Caco-2 (cell line): ENCODE results near the gene LMNTD2. TPM values are rescaled to one million over a fixed set of nuclear protein-coding genes. Genes with fewer than 3 reads are reported as not detected.

Source experiments
- BruUV-seq: library from RNA; stranded (reverse); fragments of 400-500 nt; replicated peaks from 2 replicates; lab custom pipeline; 2021; lab: Mats Ljungman, UMichigan
- CTCF ChIA-PET: fragments of 300-600 bp; sonication (Branson Sonifier 250); formaldehyde crosslinking; loops from one replicate; lab custom pipeline; 2022; ENCODE audit warnings: antibody characterized with exemption; lab: Charles Lee
- POLR2A ChIA-PET: fragments of 300-600 bp; sonication (Branson Sonifier 250); formaldehyde crosslinking; loops from one replicate; lab custom pipeline; 2022; ENCODE audit warnings: antibody characterized with exemption; lab: Charles Lee
- DNase-seq, 2 experiments: peaks; one replicate each; pipeline versions ENCODE4 v3.0.0 to v3.0.0-alpha.2; 2020 to 2022
- H3K27me3 ChIP-seq: replicated peaks from 2 replicates; pipeline ENCODE4 v1.6.0; 2011; ENCODE audit warnings: low read length; ENCODE audit not compliant: control insufficient read depth, insufficient read depth
- H3K36me3 ChIP-seq: 2 replicates; pipeline ENCODE4 v1.5.1; 2011; ENCODE audit warnings: low read length; ENCODE audit not compliant: control insufficient read depth, insufficient read depth
- H3K4me1 ChIP-seq: fragments of 250-450 bp; sonication (Bioruptor Pico); 2 replicates; pipeline ENCODE4 v1.5.1; 2020; ENCODE audit warnings: mild to moderate bottlenecking
- H3K4me3 ChIP-seq: 2 replicates; pipeline ENCODE4 v1.5.1; 2011; ENCODE audit warnings: low read depth, mild to moderate bottlenecking, control low read depth, low read length
- H3K9me3 ChIP-seq: fragments of 250-450 bp; sonication (Bioruptor Pico); 2 replicates; pipeline ENCODE4 v1.5.1; 2020; ENCODE audit warnings: mild to moderate bottlenecking, moderate library complexity
- H3K27ac Mint-ChIP-seq: one replicate; pipeline ENCODE4 v1.8.0; 2022; ENCODE audit warnings: mixed read lengths; ENCODE audit not compliant: unreplicated experiment
- H3K27me3 Mint-ChIP-seq: one replicate; pipeline ENCODE4 v1.8.0; 2022; ENCODE audit warnings: mixed read lengths; ENCODE audit not compliant: insufficient read depth, unreplicated experiment
- H3K36me3 Mint-ChIP-seq: one replicate; pipeline ENCODE4 v1.8.0; 2022; ENCODE audit warnings: mild to moderate bottlenecking, mixed read lengths; ENCODE audit not compliant: insufficient read depth, unreplicated experiment
- H3K4me1 Mint-ChIP-seq: one replicate; pipeline ENCODE4 v1.8.0; 2022; ENCODE audit warnings: low read depth, mixed read lengths; ENCODE audit not compliant: unreplicated experiment
- H3K4me3 Mint-ChIP-seq: one replicate; pipeline ENCODE4 v1.8.0; 2022; ENCODE audit warnings: mild to moderate bottlenecking, moderate library complexity, mixed read lengths; ENCODE audit not compliant: unreplicated experiment
- H3K9me3 Mint-ChIP-seq: one replicate; pipeline ENCODE4 v1.8.0; 2022; ENCODE audit warnings: mixed read lengths; ENCODE audit not compliant: unreplicated experiment
- CTCF ChIP-seq, 2 experiments: fragments of 200-600 bp in 1 of 2; IDR thresholded peaks; 1 replicate in 1 of 2; 2 replicates in 1 of 2; pipeline versions ENCODE4 v1.5.1 to v1.8.0; 2011 to 2022; ENCODE audit warnings: antibody characterized with exemption in 1 of 2, control low read depth in 1 of 2, inconsistent platforms in 1 of 2, low read depth in 1 of 2, low read length in 1 of 2, mild to moderate bottlenecking in 1 of 2, moderate library complexity in 1 of 2; ENCODE audit not compliant: insufficient read depth in 1 of 2, severe bottlenecking in 1 of 2, unreplicated experiment in 1 of 2
- intact Hi-C: fragments of 100-400 bp; cut with micrococcal nuclease; formaldehyde crosslinking; loops from one replicate; pipeline ENCODE4 v1.10.0; 2022; ENCODE audit not compliant: unreplicated experiment
- total RNA-seq: library from RNA; stranded (reverse); gene quantifications from 2 replicates; pipeline ENCODE4 v1.2.3, GENCODE V29; 2022

The LMNTD2 gene
- total RNA-seq, 1 experiment from 2014 or later: 11.9 TPM

GRCh38 chr11:561148-562003 lies 838 bp upstream of the LMNTD2 start:
- peak overlapping the region; percentile 90 for H3K4me3 Mint-ChIP-seq
- no peaks in the 10 kb centered on the region for H3K27me3 Mint-ChIP-seq
- Histone ChIP-seq H3K9me3 (no peaks in the 10 kb centered on the region), H3K4me3 (peak overlapping the region; percentile 51), H3K27me3 (no peaks in the 10 kb centered on the region), H3K36me3 (peaks cover 8% of the 10 kb centered on the region), H3K4me1 (peaks cover 44% of the 10 kb centered on the region)
- BruUV-seq: no TSS peak
- H3K9me3 Mint-ChIP-seq: no peaks in the 10 kb centered on the region
- no peak for TF ChIP-seq CTCF (IDR thresholded peaks at IDR 0.05; ENCODE audit: insufficient read depth in 1 of 2, low read depth in 1 of 2, low read length in 1 of 2, severe bottlenecking in 1 of 2, unreplicated experiment in 1 of 2)
- peaks cover 14% of the 10 kb centered on the region for H3K4me1 Mint-ChIP-seq
- H3K36me3 Mint-ChIP-seq: peaks cover 60% of the 10 kb centered on the region
- intact Hi-C loops: loop anchor here (2.0 to 10.0 kb wide), 3 partner anchors 15 to 133 kb away; partner anchors contain the start of genes DEAF1, PHRF1 and TMEM80
- ChIA-PET POLR2A (interaction anchor here (0.6 to 1.2 kb wide), 4 partner anchors 15 to 258 kb away, joined by 3 to 12 read pairs (median 6); partner anchors contain the start of genes PHRF1 and TMEM80), CTCF (no interaction called here)
- peak; percentile 88 to 94 for DNase-seq
- peak overlapping the region; percentile 78 for H3K27ac Mint-ChIP-seq

- H3K36me3 Mint-ChIP-seq: peaks cover 49% of the 10 kb centered on the region
- TF ChIP-seq CTCF (IDR thresholded peaks at IDR 0.05; ENCODE audit: insufficient read depth in 1 of 2, low read depth in 1 of 2, low read length in 1 of 2, severe bottlenecking in 1 of 2, unreplicated experiment in 1 of 2): no peak
- Histone ChIP-seq H3K4me3 (peak overlapping the region; percentile 68), H3K4me1 (peaks cover 33% of the 10 kb centered on the region), H3K27me3 (no peaks in the 10 kb centered on the region), H3K36me3 (peaks cover 8% of the 10 kb centered on the region), H3K9me3 (no peaks in the 10 kb centered on the region)
- intact Hi-C loops: loop anchor here (1.0 to 10.0 kb wide), 5 partner anchors 8 to 165 kb away; partner anchors contain the start of genes DEAF1, PHRF1 and TMEM80
- ChIA-PET CTCF (interaction anchor here (0.5 to 1.5 kb wide), 3 partner anchors 16 to 173 kb away, joined by 4 to 5 read pairs (median 4); no protein-coding TSS in a partner anchor), POLR2A (interaction anchor here (0.5 to 1.4 kb wide), 3 partner anchors 9 to 204 kb away, joined by 7 to 10 read pairs (median 7); partner anchors contain the start of gene PHRF1)
- H3K9me3 Mint-ChIP-seq: no peaks in the 10 kb centered on the region
- TSS peak; percentile 68 for BruUV-seq
- H3K27ac Mint-ChIP-seq: peak overlapping the region; percentile 78
- peaks cover 14% of the 10 kb centered on the region for H3K4me1 Mint-ChIP-seq
- no peaks in the 10 kb centered on the region for H3K27me3 Mint-ChIP-seq
- DNase-seq: peak; percentile 63 to 79
- H3K4me3 Mint-ChIP-seq: peak overlapping the region; percentile 90
Measured at GRCh38 chr11:559712-560304, 730 bp downstream of the LMNTD2 start.
